NCI-H2171 (cell line): ENCODE data around the gene GALNS.
"Not testable (repeated sequence)": the region's sequence is repeated elsewhere in the genome, so short reads cannot be mapped to it uniquely, and the experiment has no call there.

Experiments
- DNase-seq: peaks from one replicate; lab custom pipeline; 2025; lab: John Stamatoyannopoulos, UW

Gene GALNS

GRCh38 chr16:88856828-88857727 is at the start of gene GALNS, which contains the start of gene TRAPPC2L:
Gene GALNS (minus strand): TSS chr16:88856947. CDS start chr16:88856877, 70 bp downstream.
Gene TRAPPC2L (plus strand): TSS chr16:88857127. CDS start chr16:88857151, 24 bp downstream.
- DNase-seq: peak; percentile 97

GRCh38 chr16:88906020-88906419 is 49.3 kb upstream of the GALNS start:
- no peak for DNase-seq

GRCh38 chr16:88905563-88905962 is 48.8 kb upstream of the GALNS start:
- no peak for DNase-seq

- no peak for DNase-seq
Observed at GRCh38 chr16:88904676-88905365, 48.1 kb upstream of the GALNS start.

- no peak for DNase-seq
Observed at GRCh38 chr16:88903267-88903666, 46.5 kb upstream of the GALNS start.

GRCh38 chr16:88902744-88903143 is 46.0 kb upstream of the GALNS start:
- no peak for DNase-seq

GRCh38 chr16:88901718-88902337 is 45.1 kb upstream of the GALNS start:
- DNase-seq: no peak

GRCh38 chr16:88900662-88901052 is 43.9 kb upstream of the GALNS start:
- no peak for DNase-seq

GRCh38 chr16:88899901-88900661 is 43.3 kb upstream of the GALNS start:
- DNase-seq: no peak

- no peak for DNase-seq
Observed at GRCh38 chr16:88897696-88898425, 41.1 kb upstream of the GALNS start.

GRCh38 chr16:88896238-88897070 is 39.7 kb upstream of the GALNS start:
- no peak for DNase-seq

GRCh38 chr16:88895335-88895734 is 38.6 kb upstream of the GALNS start:
- no peak for DNase-seq

- no peak for DNase-seq
Observed at GRCh38 chr16:88894681-88895300, 38.0 kb upstream of the GALNS start.

- not testable (repeated sequence) for DNase-seq
Observed at GRCh38 chr16:88894266-88894665, 37.5 kb upstream of the GALNS start.

GRCh38 chr16:88893127-88893968 is 36.6 kb upstream of the GALNS start:
- no peak for DNase-seq

GRCh38 chr16:88892065-88892464 is 35.3 kb upstream of the GALNS start:
- no peak for DNase-seq

GRCh38 chr16:88891083-88891482 is 34.3 kb upstream of the GALNS start:
- no peak for DNase-seq

GRCh38 chr16:88889702-88890352 is 33.1 kb upstream of the GALNS start:
- DNase-seq: not testable (repeated sequence)
